NB4 (cell line): ENCODE results near the gene ZNF641.
"Not testable (repeated sequence)": the region's sequence is repeated elsewhere in the genome, so short reads cannot be mapped to it uniquely, and the experiment has no call there.

ENCODE experiments used
- DNase-seq: peaks from one replicate; pipeline ENCODE4 v3.0.0; 2010; ENCODE audit warnings: low read depth
- H3K4me3 ChIP-seq: one replicate; pipeline ENCODE4 v1.5.1; 2011; ENCODE audit warnings: mild to moderate bottlenecking, low read depth, low read length, moderate library complexity
- MYC ChIP-seq: IDR thresholded peaks from 2 replicates; pipeline ENCODE4 v1.6.1; 2011; ENCODE audit warnings: low read depth, low read length
- POLR2A ChIP-seq: IDR thresholded peaks from 2 replicates; pipeline ENCODE4 v1.6.1; 2011; ENCODE audit warnings: mild to moderate bottlenecking; ENCODE audit not compliant: insufficient read length; ENCODE audit errors: extremely low read depth
- TF ChIP-seq, protein P1 (sequence below): IDR thresholded peaks from one replicate; pipeline ENCODE4 v1.5.1; 2012; ENCODE audit warnings: low read depth, low read length
- TF ChIP-seq, protein P2 (sequence below): IDR thresholded peaks from 2 replicates; pipeline ENCODE4 v1.6.1; 2011; ENCODE audit warnings: low read depth, low read length

Gene ZNF641

DNA sequence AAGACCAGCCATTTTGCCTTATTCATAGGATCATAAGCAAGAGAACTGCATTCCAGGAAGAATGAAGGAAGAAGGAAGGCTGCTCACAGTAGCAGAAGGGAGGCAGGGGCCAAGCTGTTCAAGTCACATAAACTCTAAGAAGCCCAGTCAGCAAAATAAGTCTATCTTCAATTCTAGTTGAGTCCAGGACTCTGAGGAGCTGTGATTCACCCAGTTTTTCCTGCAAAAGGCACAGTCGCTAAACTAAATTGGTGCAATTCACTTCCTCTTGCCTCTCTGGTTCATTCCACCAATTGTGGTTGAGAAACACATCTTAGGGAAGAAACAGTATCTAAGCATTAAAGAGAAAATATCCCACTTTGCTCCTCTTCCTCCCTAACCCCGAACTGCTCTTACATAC is 9.8 kb downstream of the ZNF641 start:
- no peak overlapping the region for H3K4me3 ChIP-seq
- no peak for DNase-seq
- TF ChIP-seq MYC (no peak), POLR2A (no peak)
- TF ChIP-seq, protein P1, sequence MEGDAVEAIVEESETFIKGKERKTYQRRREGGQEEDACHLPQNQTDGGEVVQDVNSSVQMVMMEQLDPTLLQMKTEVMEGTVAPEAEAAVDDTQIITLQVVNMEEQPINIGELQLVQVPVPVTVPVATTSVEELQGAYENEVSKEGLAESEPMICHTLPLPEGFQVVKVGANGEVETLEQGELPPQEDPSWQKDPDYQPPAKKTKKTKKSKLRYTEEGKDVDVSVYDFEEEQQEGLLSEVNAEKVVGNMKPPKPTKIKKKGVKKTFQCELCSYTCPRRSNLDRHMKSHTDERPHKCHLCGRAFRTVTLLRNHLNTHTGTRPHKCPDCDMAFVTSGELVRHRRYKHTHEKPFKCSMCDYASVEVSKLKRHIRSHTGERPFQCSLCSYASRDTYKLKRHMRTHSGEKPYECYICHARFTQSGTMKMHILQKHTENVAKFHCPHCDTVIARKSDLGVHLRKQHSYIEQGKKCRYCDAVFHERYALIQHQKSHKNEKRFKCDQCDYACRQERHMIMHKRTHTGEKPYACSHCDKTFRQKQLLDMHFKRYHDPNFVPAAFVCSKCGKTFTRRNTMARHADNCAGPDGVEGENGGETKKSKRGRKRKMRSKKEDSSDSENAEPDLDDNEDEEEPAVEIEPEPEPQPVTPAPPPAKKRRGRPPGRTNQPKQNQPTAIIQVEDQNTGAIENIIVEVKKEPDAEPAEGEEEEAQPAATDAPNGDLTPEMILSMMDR = no peak

DNA sequence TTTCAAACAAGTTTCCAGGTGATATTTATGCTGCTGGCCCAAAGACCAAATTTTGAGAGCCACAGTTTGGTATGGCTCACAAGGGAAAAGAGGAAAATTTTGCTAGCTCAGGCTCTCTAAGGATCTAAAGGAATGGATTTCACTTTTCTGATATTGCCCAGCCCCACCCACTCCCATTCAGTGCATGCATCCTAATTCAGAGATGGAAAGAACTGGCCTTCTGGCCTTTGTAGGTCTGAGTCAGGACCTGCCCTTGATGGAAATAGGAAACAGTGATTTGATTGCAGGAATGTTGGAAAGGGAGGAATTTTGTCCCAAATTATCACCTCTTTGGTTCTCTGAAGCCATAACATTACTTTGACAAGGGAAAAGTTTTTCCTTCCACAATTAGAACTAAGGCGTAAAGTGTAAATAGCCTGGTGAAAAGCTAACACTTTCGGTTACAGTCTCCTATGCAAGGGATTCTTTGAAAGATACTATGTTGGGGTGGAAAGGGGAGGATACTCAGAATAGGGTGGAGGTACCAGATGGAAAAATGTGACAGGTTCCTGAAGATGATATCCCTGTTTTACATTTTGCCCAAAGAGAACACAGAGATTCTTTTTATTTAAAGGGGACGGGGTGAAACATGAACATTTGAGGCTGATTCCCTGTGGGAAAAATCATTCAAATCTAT is 11.1 kb downstream of the ZNF641 start:
- TF ChIP-seq MYC = no peak
- TF ChIP-seq, protein P1 = no peak
- no peak for DNase-seq

DNA sequence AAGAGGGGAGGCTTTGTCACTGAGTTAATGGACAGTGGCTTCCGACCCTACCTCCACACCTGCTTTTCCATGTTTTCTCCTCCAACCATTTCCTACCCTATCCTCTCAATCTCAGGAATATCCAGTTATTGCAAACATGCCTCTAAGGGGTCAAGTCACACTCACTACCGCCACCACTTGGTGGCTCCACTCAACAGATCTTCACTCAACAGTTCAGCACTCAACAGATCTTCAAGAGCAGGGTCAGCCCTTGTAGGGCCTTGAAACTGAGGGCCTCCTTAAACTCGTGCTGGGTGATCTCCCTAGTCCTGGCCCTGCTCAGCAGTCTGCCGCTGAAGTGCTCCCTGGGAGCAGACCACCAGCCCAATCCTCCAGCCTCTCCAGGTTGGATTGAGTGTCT is 14.2 kb downstream of the ZNF641 start:
- TF ChIP-seq, protein P2, sequence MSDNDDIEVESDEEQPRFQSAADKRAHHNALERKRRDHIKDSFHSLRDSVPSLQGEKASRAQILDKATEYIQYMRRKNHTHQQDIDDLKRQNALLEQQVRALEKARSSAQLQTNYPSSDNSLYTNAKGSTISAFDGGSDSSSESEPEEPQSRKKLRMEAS = no peak
- TF ChIP-seq MYC = no peak
- TF ChIP-seq, protein P1 = peak; percentile 12
- DNase-seq = peak; percentile 14
- H3K4me3 ChIP-seq = no peak overlapping the region

More for the DNA sequence above, 11.1 kb downstream of the ZNF641 start:
- H3K4me3 ChIP-seq = no peak overlapping the region

- DNase-seq = no peak
- TF ChIP-seq, protein P1 = no peak
These were observed 14.7 kb downstream of the ZNF641 start for GRCh38 chr12:48336061-48336460.

DNA sequence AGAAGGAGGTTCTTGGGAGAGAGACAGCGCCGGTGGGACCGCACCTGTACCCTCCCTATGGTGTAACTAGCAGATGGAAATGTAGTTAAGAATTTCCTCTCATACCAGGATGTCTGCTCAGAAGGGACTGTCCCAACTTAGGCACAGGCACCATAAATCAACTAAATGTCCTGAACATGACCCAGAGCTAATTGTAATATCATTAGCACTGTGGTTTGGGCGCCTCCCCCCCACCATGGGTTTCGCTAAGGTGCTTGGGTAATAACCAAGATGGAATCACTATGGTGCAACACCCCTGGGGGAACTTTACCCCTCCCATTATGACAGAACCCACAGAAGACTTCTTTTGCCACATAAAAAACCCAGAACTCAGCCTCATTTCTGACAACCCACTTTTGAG is 15.9 kb downstream of the ZNF641 start:
- DNase-seq = peak; percentile 44
- H3K4me3 ChIP-seq = no peak overlapping the region
- TF ChIP-seq MYC = no peak
- TF ChIP-seq, protein P1 = no peak
- TF ChIP-seq, protein P2 = no peak

More at GRCh38 chr12:48336061-48336460, 14.7 kb downstream of the ZNF641 start:
- no peak overlapping the region for H3K4me3 ChIP-seq

DNA sequence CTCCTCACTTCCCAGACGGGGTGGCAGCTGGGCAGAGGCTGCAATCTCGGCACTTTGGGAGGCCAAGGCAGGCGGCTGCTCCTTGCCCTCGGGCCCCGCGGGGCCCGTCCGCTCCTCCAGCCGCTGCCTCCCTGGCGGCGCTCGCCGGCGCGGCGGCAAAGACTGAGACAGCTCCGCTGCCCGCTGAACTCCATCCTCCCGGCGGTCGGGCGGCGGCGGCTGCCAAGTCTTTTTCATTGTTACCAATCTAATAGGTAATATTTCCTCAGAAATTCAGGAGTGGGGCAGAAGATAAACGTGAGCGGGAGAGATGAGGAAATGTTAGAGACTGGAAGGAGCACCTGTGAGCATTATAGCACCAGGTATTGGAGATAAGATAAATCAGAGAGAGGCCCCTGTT is 17.0 kb downstream of the ZNF641 start:
- not testable (repeated sequence) for DNase-seq, H3K4me3 ChIP-seq

GRCh38 chr12:48331399-48331798 is 19.3 kb downstream of the ZNF641 start:
- no peak for DNase-seq
- TF ChIP-seq, protein P2 = no peak
- no peak for TF ChIP-seq MYC
- TF ChIP-seq, protein P1 = no peak
- no peak for TF ChIP-seq POLR2A
- no peak overlapping the region for H3K4me3 ChIP-seq
